Fibroblast of lung (primary cell): ENCODE data around the gene BCAS3.

Experiments used
- CTCF ChIP-seq, 2 donors: IDR thresholded peaks in 1 of 2; conservative IDR thresholded peaks in 1 of 2; 1 replicate in 1 of 2; 2 replicates in 1 of 2; pipeline ENCODE4 v1.5.1; 2011 to 2012; ENCODE audit warnings: low read length in 2 of 2, control low read depth in 1 of 2, inconsistent platforms in 1 of 2, low read depth in 1 of 2, mild to moderate bottlenecking in 1 of 2
- EZH2 ChIP-seq: IDR thresholded peaks from 2 replicates; pipeline ENCODE4 v1.5.1; 2012; ENCODE audit warnings: low read length, control low read depth, mild to moderate bottlenecking; ENCODE audit errors: missing control alignments

GRCh38 chr17:61383689-61384201, 706.1 kb downstream of the BCAS3 start:
- TF ChIP-seq CTCF (conservative IDR thresholded peaks at IDR 0.05 in 1 of 2, IDR thresholded peaks at IDR 0.05 in 1 of 2; ENCODE audit: low read depth in 1 of 2, low read length in 2 of 2) (no peak), EZH2 (no peak)
